ENCODE data around the gene ADGRL1. TPM values are rescaled to one million over a fixed set of nuclear protein-coding genes. Genes with fewer than 3 reads are reported as not detected.

ADGRL1 gene
- total and polyA plus RNA-seq, 9 of the 15 experiments (the other 6 are each of a cell fraction or from before 2014, with no cell fraction given), result 0.14 to 37.0 (median 8.6) TPM

- TF ChIP-seq ZNF431 (CRISPR knock-in tag; IDR thresholded peaks at IDR 0.05), result no peak
- TF ChIP-seq HOMEZ (CRISPR knock-in tag; IDR thresholded peaks at IDR 0.05), result no peak
- TF ChIP-seq KLF13 (tag; IDR thresholded peaks at IDR 0.05; ENCODE audit: borderline replicate concordance, low read depth), result peak; percentile 55; the same call in 1 of the 2 replicates
- TF ChIP-seq HCFC1 (IDR thresholded peaks at IDR 0.05; ENCODE audit: low read depth, low read length), result peak; percentile 49; the same call in 1 of the 2 replicates
- 0 out of 2 replicates have a peak, but pooled peaks have one; percentile 26 for TF ChIP-seq E2F3 (CRISPR knock-in tag; IDR thresholded peaks at IDR 0.05)
- TF ChIP-seq MAX (CRISPR knock-in tag; IDR thresholded peaks at IDR 0.05), result peak; percentile 40; the same call in 1 of the 2 replicates
- no peak for TF ChIP-seq ZFP30 (CRISPR knock-in tag; IDR thresholded peaks at IDR 0.05; ENCODE audit: borderline replicate concordance)
- TF ChIP-seq FOXK2 (conservative IDR thresholded peaks at IDR 0.05 in 1 of 2, IDR thresholded peaks at IDR 0.05 in 1 of 2; ENCODE audit: low read depth in 2 of 2), result 0 out of 4 replicates have a peak, but pooled peaks have one; percentile 17 to 19
- peak; percentile 50; the same call in 1 of the 2 replicates for TF ChIP-seq CC2D1A (IDR thresholded peaks at IDR 0.05)
- no peak for TF ChIP-seq SNAPC5 (CRISPR knock-in tag; IDR thresholded peaks at IDR 0.05)
- no peak for TF ChIP-seq WHSC1 (IDR thresholded peaks at IDR 0.05; ENCODE audit: low read length)
- TF ChIP-seq ZBTB12 (CRISPR knock-in tag; IDR thresholded peaks at IDR 0.05), result no peak
- peak; percentile 95 for TF ChIP-seq KLF16 (IDR thresholded peaks at IDR 0.05)
- peak; percentile 28; the same call in 1 of the 2 replicates for TF ChIP-seq NFIC (IDR thresholded peaks at IDR 0.05)
- no peak for TF ChIP-seq DIDO1 (tag; IDR thresholded peaks at IDR 0.05; ENCODE audit: low read depth)
- TF ChIP-seq NEUROD1 (IDR thresholded peaks at IDR 0.05; ENCODE audit: borderline replicate concordance, low read depth, low read length, partially characterized antibody), result peak; percentile 45
- TF ChIP-seq MYBL2 (IDR thresholded peaks at IDR 0.05; ENCODE audit: low read depth), result no peak
- no peak for TF ChIP-seq MYBL2 (CRISPR knock-in tag; IDR thresholded peaks at IDR 0.05; ENCODE audit: borderline replicate concordance)
- peak; percentile 76; the same call in 1 of the 2 replicates for TF ChIP-seq ZNF740 (CRISPR knock-in tag; IDR thresholded peaks at IDR 0.05)
- TF ChIP-seq ZNF740 (tag; IDR thresholded peaks at IDR 0.05), result no peak
- no peak for TF ChIP-seq ZNF253 (CRISPR knock-in tag; conservative IDR thresholded peaks at IDR 0.05)
- TF ChIP-seq NCOR1 (IDR thresholded peaks at IDR 0.05), result peak; percentile 49; the same call in 1 of the 2 replicates
These were observed 92.1 kb downstream of the ADGRL1 start (continued) for GRCh38 chr19:14113762-14114414.
